Measurements from ENCODE around the gene CCND2.
A peak's percentile ranks its signal among the peaks of the same experiment; 100 is the strongest.

DNA sequence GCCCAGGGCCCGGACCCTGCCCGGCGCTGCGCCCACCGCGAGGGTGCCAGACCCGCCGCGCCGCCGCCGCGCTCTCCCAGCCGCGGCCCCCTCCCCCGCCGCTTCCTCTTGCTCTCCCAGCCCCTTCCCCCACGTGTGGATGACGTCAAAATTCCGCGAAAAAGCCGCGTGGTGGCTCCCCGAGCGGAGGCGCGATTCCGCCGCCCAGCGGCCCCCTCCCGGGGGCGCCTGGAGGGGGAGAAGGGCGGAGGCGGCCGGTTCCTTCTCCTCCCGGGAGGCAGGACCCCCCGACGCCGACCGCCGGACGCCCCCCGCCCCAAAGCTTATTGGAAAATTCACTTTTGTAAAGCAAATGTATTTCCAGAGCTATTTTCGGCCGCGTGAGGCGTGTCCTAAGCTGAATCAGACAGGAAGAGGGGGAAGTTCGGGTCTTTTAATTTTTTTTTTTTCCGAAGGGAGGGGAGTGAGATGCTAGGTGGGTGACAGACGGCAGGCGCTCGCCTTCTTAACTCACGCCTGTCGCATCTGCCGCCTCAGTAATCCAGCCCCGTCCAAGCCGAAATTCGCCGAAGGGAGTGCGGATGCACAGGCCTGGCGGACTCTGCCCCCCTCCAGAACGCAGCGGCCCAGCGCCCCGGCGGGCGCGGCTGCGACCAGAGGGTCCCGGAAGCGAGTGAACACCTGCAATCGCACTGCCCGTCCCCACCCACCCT is 4.1 kb upstream of the CCND2 start:
- TF ChIP-seq CTCF (IDR thresholded peaks at IDR 0.05) (peak; percentile 11 to 60 (median 27)), POLR2A (IDR thresholded peaks at IDR 0.05) (peak; percentile 51 to 86), EP300 (IDR thresholded peaks at IDR 0.05) (peak in 1 of 2 donors; percentile 86)
